Mucosa of descending colon (tissue), 3 donors: ENCODE data around the gene FSTL4. TPM values are rescaled to one million over a fixed set of nuclear protein-coding genes. Genes with fewer than 3 reads are reported as not detected.

Experiments used
- ATAC-seq: fragments of 200-7000 bp; cut with Tn5 transposase; one replicate; pipeline ENCODE4 v1.9.1; 2020; ENCODE audit warnings: mild to moderate bottlenecking, moderate library complexity
- DNase-seq, 3 donors: peaks; one replicate each; pipeline ENCODE4 v3.0.0-alpha.2; 2020
- H3K36me3 ChIP-seq: fragments of 200-600 bp; one replicate; pipeline ENCODE4 v1.8.0; 2021; ENCODE audit warnings: low read depth, mild to moderate bottlenecking
- H3K4me1 ChIP-seq: fragments of 200-600 bp; one replicate; pipeline ENCODE4 v1.8.0; 2021; ENCODE audit warnings: low read depth, mild to moderate bottlenecking
- H3K4me3 ChIP-seq: fragments of 200-600 bp; one replicate; pipeline ENCODE4 v1.8.0; 2021; ENCODE audit warnings: mild to moderate bottlenecking
- H3K9me3 ChIP-seq: fragments of 200-600 bp; one replicate; pipeline ENCODE4 v1.8.0; 2021; ENCODE audit warnings: mild to moderate bottlenecking
- intact Hi-C, 2 donors: fragments of 100-400 bp; cut with DNase I in 1 of 2; cut with micrococcal nuclease in 1 of 2; formaldehyde crosslinking; loops; one replicate each; pipeline versions ENCODE4 v1.11.0 to v1.11.1; 2022; cut with DNase I, micrococcal nuclease
- total RNA-seq, 3 donors: library from RNA; stranded (reverse); fragmentation: NEBNext Ultra II Directional in 2 of 3; extraction: Animal tissue kit (Norgen Biotek cat#: 25700) in 2 of 3; gene quantifications; one replicate each; pipeline versions ENCODE4 v1.2.1 to v1.2.4, GENCODE V29; 2021 to 2023
- TF ChIP-seq, protein P1 (sequence below): fragments of 200-600 bp; IDR thresholded peaks from one replicate; pipeline ENCODE4 v1.8.0; 2022; ENCODE audit warnings: antibody characterized with exemption, mild to moderate bottlenecking
- donor health status: DM: no; HTN: no; CAD: no; lungs with moderate emphysema.
- donor health status: DM: no; HTN: no; CAD: no.
- donor health status: DM: no; HTN: yes; CAD: no.

FSTL4 gene
- total RNA-seq, 3 donors from 2014 or later, result 0.29 to 0.77 (median 0.57) TPM

DNA sequence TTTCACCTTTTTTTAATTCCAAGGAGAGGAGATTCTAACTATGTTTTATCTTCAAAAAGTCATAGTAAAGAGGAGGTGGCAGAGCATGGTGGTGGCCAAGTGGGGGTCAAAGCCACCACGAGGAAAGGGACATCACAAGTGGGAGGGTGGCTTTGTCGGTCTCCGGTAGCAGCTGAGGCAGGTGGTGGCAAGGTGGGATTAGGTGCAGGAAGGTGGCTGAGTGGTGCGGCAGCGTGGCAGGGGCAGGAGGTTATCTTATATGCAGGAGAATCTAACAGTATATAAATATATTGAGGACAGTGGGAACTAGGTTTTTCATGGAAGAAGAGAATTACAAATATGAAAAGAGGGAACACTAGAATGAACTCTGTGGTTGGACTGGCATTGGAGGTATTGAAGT lies 196.8 kb downstream of the FSTL4 start:
- ATAC-seq (no peak), DNase-seq (no peak)
- TF ChIP-seq, protein P1, sequence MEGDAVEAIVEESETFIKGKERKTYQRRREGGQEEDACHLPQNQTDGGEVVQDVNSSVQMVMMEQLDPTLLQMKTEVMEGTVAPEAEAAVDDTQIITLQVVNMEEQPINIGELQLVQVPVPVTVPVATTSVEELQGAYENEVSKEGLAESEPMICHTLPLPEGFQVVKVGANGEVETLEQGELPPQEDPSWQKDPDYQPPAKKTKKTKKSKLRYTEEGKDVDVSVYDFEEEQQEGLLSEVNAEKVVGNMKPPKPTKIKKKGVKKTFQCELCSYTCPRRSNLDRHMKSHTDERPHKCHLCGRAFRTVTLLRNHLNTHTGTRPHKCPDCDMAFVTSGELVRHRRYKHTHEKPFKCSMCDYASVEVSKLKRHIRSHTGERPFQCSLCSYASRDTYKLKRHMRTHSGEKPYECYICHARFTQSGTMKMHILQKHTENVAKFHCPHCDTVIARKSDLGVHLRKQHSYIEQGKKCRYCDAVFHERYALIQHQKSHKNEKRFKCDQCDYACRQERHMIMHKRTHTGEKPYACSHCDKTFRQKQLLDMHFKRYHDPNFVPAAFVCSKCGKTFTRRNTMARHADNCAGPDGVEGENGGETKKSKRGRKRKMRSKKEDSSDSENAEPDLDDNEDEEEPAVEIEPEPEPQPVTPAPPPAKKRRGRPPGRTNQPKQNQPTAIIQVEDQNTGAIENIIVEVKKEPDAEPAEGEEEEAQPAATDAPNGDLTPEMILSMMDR, result no peak
- H3K36me3 ChIP-seq, result no peaks in the 10 kb centered on the region
- H3K4me1 ChIP-seq, result no peaks in the 10 kb centered on the region
- intact Hi-C loops, result no loop called here
- no peaks in the 10 kb centered on the region for H3K9me3 ChIP-seq
- no peak overlapping the region for H3K4me3 ChIP-seq

DNA sequence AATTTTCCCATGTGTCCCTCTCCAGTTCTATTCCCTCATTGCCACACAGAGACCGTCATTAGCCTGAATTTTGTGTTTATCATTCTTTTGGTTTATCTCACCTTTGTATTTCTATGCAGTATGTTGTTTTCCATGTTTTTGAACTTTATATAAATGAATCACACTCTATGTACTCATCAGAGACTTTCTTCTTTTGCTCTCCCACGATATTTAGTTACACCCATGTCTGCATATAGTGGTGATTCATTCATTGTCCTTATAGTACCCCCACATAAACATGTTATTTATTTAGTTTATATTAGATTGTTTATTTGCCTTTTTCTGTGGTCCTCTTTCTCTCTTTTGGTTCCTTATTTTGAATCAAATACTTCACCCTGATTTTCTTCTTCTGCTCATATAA lies 199.7 kb downstream of the FSTL4 start:
- DNase-seq (no peak), ATAC-seq (no peak)
- H3K36me3 ChIP-seq, result no peaks in the 10 kb centered on the region
- TF ChIP-seq, protein P1, result no peak
- no peak overlapping the region for H3K4me3 ChIP-seq
- H3K4me1 ChIP-seq, result no peaks in the 10 kb centered on the region
- intact Hi-C loops, result no loop called here
- no peaks in the 10 kb centered on the region for H3K9me3 ChIP-seq

DNA sequence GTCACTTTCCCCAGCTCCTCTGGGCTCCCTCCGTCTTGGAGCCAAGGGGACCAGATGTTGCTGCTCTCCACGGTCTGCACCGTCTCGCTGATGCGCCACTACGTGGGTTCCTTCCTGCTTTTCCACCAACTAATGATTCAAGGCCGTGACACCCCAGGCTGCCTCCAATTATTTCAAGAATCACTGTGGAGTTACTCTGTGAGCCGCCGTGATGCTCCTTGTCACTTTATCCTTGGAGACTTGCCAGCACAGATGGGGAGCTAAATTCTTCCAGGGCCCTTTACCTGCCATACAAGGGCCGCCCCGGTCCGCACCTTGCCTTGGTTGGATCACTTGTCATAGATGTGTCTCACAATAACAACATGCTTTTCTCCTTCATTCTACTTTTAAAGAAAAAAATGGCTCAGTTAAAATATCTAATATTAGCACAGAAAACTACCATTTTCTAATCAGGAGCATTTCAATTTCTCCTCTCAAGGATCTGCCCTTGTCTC lies 202.0 kb downstream of the FSTL4 start:
- intact Hi-C loops, result no loop called here
- Histone ChIP-seq H3K9me3 (no peaks in the 10 kb centered on the region), H3K4me1 (no peaks in the 10 kb centered on the region), H3K4me3 (no peak overlapping the region), H3K36me3 (no peaks in the 10 kb centered on the region)
- no peak for ATAC-seq
- TF ChIP-seq, protein P1, result no peak
- DNase-seq, result no peak

DNA sequence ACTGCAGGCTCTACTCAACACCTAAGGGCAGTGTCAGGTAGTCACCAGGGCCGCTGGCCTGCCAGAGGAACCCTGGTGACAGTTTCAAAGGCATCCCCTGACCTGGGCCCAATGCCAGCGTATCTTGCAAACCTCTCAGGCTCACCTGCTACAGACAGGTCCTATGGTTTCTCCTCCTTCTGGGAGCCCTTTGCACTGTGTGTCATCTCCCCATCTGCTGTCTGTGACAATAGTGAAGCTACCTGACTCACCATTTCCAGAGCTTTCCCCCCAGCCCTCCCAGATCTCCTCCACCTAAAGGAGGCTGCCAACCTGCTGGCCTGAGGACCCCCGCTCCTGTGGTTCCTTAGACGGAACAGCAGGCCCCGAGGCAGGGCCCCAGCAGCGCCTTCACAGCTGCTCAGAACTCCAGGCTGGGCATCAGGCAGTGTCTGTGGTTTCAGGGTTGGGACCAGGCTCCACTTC lies 203.1 kb downstream of the FSTL4 start:
- ATAC-seq, result no peak
- no peaks in the 10 kb centered on the region for H3K4me1 ChIP-seq
- DNase-seq, result no peak
- H3K4me3 ChIP-seq, result no peak overlapping the region
- TF ChIP-seq, protein P1, result no peak
- no peaks in the 10 kb centered on the region for H3K9me3 ChIP-seq
- no peaks in the 10 kb centered on the region for H3K36me3 ChIP-seq
- intact Hi-C loops, result no loop called here

DNA sequence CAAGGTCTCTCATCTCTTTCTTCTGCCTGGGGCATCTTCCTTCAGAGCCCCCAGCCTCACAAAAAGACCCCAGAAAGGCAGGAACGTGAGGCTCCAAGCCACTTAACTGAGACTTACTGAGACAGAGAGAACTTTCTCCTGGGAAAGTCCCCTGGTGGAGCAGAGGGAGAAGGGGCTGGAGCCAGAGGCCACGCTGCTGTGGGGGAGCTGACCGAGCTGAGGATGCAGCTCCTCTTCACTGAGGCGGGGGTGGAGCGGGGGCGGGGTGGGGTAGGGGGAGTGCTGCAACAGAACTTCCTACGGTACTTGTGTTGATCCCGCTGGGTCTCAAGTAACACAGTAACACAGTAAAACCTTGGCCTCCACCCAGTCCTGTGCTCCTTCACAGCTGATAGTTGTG lies 204.0 kb downstream of the FSTL4 start:
- H3K4me1 ChIP-seq, result no peaks in the 10 kb centered on the region
- no peaks in the 10 kb centered on the region for H3K9me3 ChIP-seq
- intact Hi-C loops, result no loop called here
- ATAC-seq (no peak), DNase-seq (no peak)
- H3K4me3 ChIP-seq, result no peak overlapping the region
- H3K36me3 ChIP-seq, result no peaks in the 10 kb centered on the region
- TF ChIP-seq, protein P1, result no peak
